Neural progenitor cell (in vitro differentiated cells): Measurements from ENCODE around the gene PRPS2. TPM values are rescaled to one million over a fixed set of nuclear protein-coding genes. Genes with fewer than 3 reads are reported as not detected.

ENCODE experiments used
- DNase-seq: peaks from one replicate; pipeline ENCODE4 v3.0.0-alpha.2; 2016; ENCODE audit warnings: low spot score
- H2AFZ ChIP-seq: fragments of 200-600 bp; sonication (generic); replicated peaks from 2 replicates; pipeline ENCODE4 v1.6.1; 2016; ENCODE audit warnings: antibody characterized with exemption
- H3F3A ChIP-seq: fragments of 200-600 bp; sonication (generic); 2 replicates; pipeline ENCODE4 v1.6.1; 2016; ENCODE audit warnings: antibody characterized with exemption, low read depth
- H3K27ac ChIP-seq: fragments of 200-600 bp; sonication (generic); 2 replicates; pipeline ENCODE4 v1.5.1; 2016; ENCODE audit warnings: mild to moderate bottlenecking
- H3K27me3 ChIP-seq: fragments of 200-600 bp; sonication (generic); 2 replicates; pipeline ENCODE4 v1.6.1; 2016; ENCODE audit warnings: mild to moderate bottlenecking, moderate library complexity
- H3K36me3 ChIP-seq: fragments of 200-600 bp; sonication (generic); 2 replicates; pipeline ENCODE4 v1.5.1; 2016
- H3K4me1 ChIP-seq: fragments of 200-600 bp; sonication (generic); 2 replicates; pipeline ENCODE4 v1.6.1; 2016; ENCODE audit warnings: mixed run types
- H3K4me2 ChIP-seq: fragments of 200-600 bp; sonication (generic); 2 replicates; pipeline ENCODE4 v1.6.1; 2016
- H3K4me3 ChIP-seq: fragments of 200-600 bp; sonication (generic); 2 replicates; pipeline ENCODE4 v1.5.1; 2016
- H3K79me2 ChIP-seq: fragments of 200-600 bp; sonication (generic); 2 replicates; pipeline ENCODE4 v1.6.1; 2016; ENCODE audit warnings: low read depth
- H3K9ac ChIP-seq: fragments of 200-600 bp; sonication (generic); 2 replicates; pipeline ENCODE4 v1.6.1; 2016
- H3K9me3 ChIP-seq: fragments of 200-600 bp; sonication (generic); 2 replicates; pipeline ENCODE4 v1.5.1; 2016; ENCODE audit warnings: low read depth
- H4K20me1 ChIP-seq: fragments of 200-600 bp; sonication (generic); 2 replicates; pipeline ENCODE4 v1.6.1; 2016; ENCODE audit warnings: low read depth
- H3K27ac Mint-ChIP-seq: 3 replicates; pipeline ENCODE4 v1.8.0; 2021; ENCODE audit warnings: mixed read lengths
- H3K27me3 Mint-ChIP-seq: 2 replicates; pipeline ENCODE4 v1.8.0; 2022; ENCODE audit warnings: low read depth, mild to moderate bottlenecking, inconsistent platforms, moderate library complexity, mixed read lengths; ENCODE audit not compliant: insufficient read depth
- H3K36me3 Mint-ChIP-seq: 3 replicates; pipeline ENCODE4 v1.8.0; 2021; ENCODE audit warnings: mixed read lengths
- H3K4me1 Mint-ChIP-seq: 3 replicates; pipeline ENCODE4 v1.8.0; 2021; ENCODE audit warnings: mixed read lengths
- H3K4me3 Mint-ChIP-seq: 3 replicates; pipeline ENCODE4 v1.8.0; 2021; ENCODE audit warnings: mild to moderate bottlenecking, moderate library complexity, mixed read lengths
- H3K9me3 Mint-ChIP-seq: 3 replicates; pipeline ENCODE4 v1.8.0; 2020; ENCODE audit warnings: mixed read lengths
- CTCF ChIP-seq: fragments of 200-600 bp; sonication (generic); IDR thresholded peaks from 2 replicates; pipeline ENCODE4 v1.5.1; 2017; ENCODE audit warnings: antibody characterized with exemption, mild to moderate bottlenecking
- EZH2 ChIP-seq: fragments of 200-600 bp; sonication (generic); IDR thresholded peaks from 2 replicates; pipeline ENCODE4 v1.6.1; 2017; ENCODE audit warnings: antibody characterized with exemption, mild to moderate bottlenecking, moderate library complexity
- EZH2phosphoT487 ChIP-seq: fragments of 200-600 bp; sonication (generic); IDR thresholded peaks from 2 replicates; pipeline ENCODE4 v1.6.1; 2017; ENCODE audit warnings: antibody characterized with exemption
- total RNA-seq: library from RNA; depleted of rRNA; stranded (reverse); fragments of >200 nt; gene quantifications from 2 replicates; pipeline ENCODE4 v1.2.3, GENCODE V29; 2015; ENCODE audit warnings: low replicate concordance

Gene PRPS2
- total RNA-seq, 1 donor from 2014 or later: 32.2 TPM

GRCh38 chrX:12802741-12803140 is 11.5 kb downstream of the PRPS2 start:
- DNase-seq: no peak
- no peak for TF ChIP-seq CTCF
- TF ChIP-seq EZH2: no peak
- no peak for TF ChIP-seq EZH2phosphoT487
- no peak overlapping the region for H3K4me3 ChIP-seq
- Mint-ChIP-seq H3K27ac (no peak overlapping the region), H3K4me3 (no peak overlapping the region), H3K4me1 (no peaks in the 10 kb centered on the region), H3K9me3 (no peaks in the 10 kb centered on the region), H3K36me3 (peaks cover 13% of the 10 kb centered on the region), H3K27me3 (no peaks in the 10 kb centered on the region)
- H3K9ac ChIP-seq: no peak overlapping the region
- H3K27me3 ChIP-seq: no peaks in the 10 kb centered on the region
- H3K4me2 ChIP-seq: no peak overlapping the region
- no peak overlapping the region for H2AFZ ChIP-seq
- H3F3A ChIP-seq: no peaks in the 10 kb centered on the region
- no peaks in the 10 kb centered on the region for H3K79me2 ChIP-seq
- H3K4me1 ChIP-seq: no peaks in the 10 kb centered on the region
- no peak overlapping the region for H3K27ac ChIP-seq
- no peaks in the 10 kb centered on the region for H3K36me3 ChIP-seq
- peaks cover 2% of the 10 kb centered on the region for H3K9me3 ChIP-seq
- no peaks in the 10 kb centered on the region for H4K20me1 ChIP-seq

GRCh38 chrX:12804655-12805054 is 13.4 kb downstream of the PRPS2 start:
- no peak for DNase-seq
- Mint-ChIP-seq H3K27ac (no peak overlapping the region), H3K27me3 (no peaks in the 10 kb centered on the region), H3K4me1 (no peaks in the 10 kb centered on the region), H3K4me3 (no peak overlapping the region), H3K9me3 (no peaks in the 10 kb centered on the region), H3K36me3 (peaks cover 7% of the 10 kb centered on the region)
- H3K4me3 ChIP-seq: no peak overlapping the region
- H3K4me1 ChIP-seq: no peaks in the 10 kb centered on the region
- no peak overlapping the region for H3K9ac ChIP-seq
- H3K4me2 ChIP-seq: no peak overlapping the region
- H3K36me3 ChIP-seq: no peaks in the 10 kb centered on the region
- TF ChIP-seq EZH2: no peak
- TF ChIP-seq EZH2phosphoT487: no peak
- no peak for TF ChIP-seq CTCF
- no peaks in the 10 kb centered on the region for H3F3A ChIP-seq
- H3K27me3 ChIP-seq: no peaks in the 10 kb centered on the region
- no peaks in the 10 kb centered on the region for H4K20me1 ChIP-seq
- H3K9me3 ChIP-seq: peaks cover 2% of the 10 kb centered on the region
- H2AFZ ChIP-seq: no peak overlapping the region
- no peaks in the 10 kb centered on the region for H3K79me2 ChIP-seq
- no peak overlapping the region for H3K27ac ChIP-seq

- Histone ChIP-seq H4K20me1 (no peaks in the 10 kb centered on the region), H2AFZ (no peak overlapping the region), H3F3A (no peaks in the 10 kb centered on the region), H3K9ac (no peak overlapping the region), H3K27me3 (no peaks in the 10 kb centered on the region), H3K4me2 (no peak overlapping the region), H3K4me1 (no peaks in the 10 kb centered on the region), H3K9me3 (peaks cover 2% of the 10 kb centered on the region), H3K4me3 (no peak overlapping the region), H3K36me3 (no peaks in the 10 kb centered on the region), H3K79me2 (no peaks in the 10 kb centered on the region), H3K27ac (no peak overlapping the region)
- Mint-ChIP-seq H3K9me3 (no peaks in the 10 kb centered on the region), H3K36me3 (peaks cover 7% of the 10 kb centered on the region), H3K4me1 (no peaks in the 10 kb centered on the region), H3K4me3 (no peak overlapping the region), H3K27me3 (no peaks in the 10 kb centered on the region), H3K27ac (no peak overlapping the region)
- no peak for TF ChIP-seq EZH2
- no peak for TF ChIP-seq CTCF
- TF ChIP-seq EZH2phosphoT487: no peak
- no peak for DNase-seq
These were observed 14.1 kb downstream of the PRPS2 start for GRCh38 chrX:12805333-12805732.

- Histone ChIP-seq H3F3A (no peaks in the 10 kb centered on the region), H4K20me1 (no peaks in the 10 kb centered on the region), H3K4me1 (no peaks in the 10 kb centered on the region), H3K9me3 (no peaks in the 10 kb centered on the region), H3K4me3 (no peak overlapping the region), H3K79me2 (no peaks in the 10 kb centered on the region), H2AFZ (no peak overlapping the region), H3K36me3 (no peaks in the 10 kb centered on the region), H3K9ac (no peak overlapping the region), H3K27ac (no peak overlapping the region), H3K4me2 (no peak overlapping the region), H3K27me3 (no peaks in the 10 kb centered on the region)
- Mint-ChIP-seq H3K4me3 (no peak overlapping the region), H3K27me3 (no peaks in the 10 kb centered on the region), H3K4me1 (no peaks in the 10 kb centered on the region), H3K27ac (no peak overlapping the region), H3K9me3 (no peaks in the 10 kb centered on the region), H3K36me3 (peaks cover 2% of the 10 kb centered on the region)
- TF ChIP-seq EZH2phosphoT487 (no peak), EZH2 (no peak), CTCF (no peak)
- DNase-seq: no peak
These were observed 20.4 kb downstream of the PRPS2 start for GRCh38 chrX:12811658-12812057.
